Inflammatory macrophage treated with lipopolysaccharide for 1 hour (primary cell): ENCODE measurements around the gene DGCR8.

ENCODE experiments used
- DNase-seq, 2 donors: peaks; one replicate each; pipeline ENCODE4 v3.0.0-alpha.2; 2020 to 2022

DGCR8 gene

DNA sequence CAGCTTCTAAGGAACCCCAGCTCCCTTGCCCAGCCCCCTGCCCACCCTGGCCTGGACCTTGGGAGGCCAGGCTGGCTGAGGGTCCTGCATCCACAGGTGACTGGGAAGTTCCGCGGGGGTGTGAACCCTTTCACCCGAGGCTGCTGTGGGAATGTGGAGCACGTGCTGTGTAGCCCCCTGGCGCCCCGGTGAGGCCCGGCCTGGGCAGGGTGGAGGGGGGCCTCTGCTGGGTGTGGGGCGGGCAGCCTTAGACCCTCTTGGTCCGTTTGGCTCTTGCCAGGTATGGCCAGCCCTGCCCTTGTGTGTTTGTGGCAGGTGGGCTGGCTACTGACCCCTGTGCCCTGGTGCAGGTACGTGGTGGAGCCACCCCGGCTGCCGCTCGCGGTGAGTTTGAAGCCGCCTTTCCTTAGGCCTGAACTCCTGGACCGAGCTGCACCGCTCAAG lies 60.5 kb downstream of the DGCR8 start:
- no peak for DNase-seq

DNA sequence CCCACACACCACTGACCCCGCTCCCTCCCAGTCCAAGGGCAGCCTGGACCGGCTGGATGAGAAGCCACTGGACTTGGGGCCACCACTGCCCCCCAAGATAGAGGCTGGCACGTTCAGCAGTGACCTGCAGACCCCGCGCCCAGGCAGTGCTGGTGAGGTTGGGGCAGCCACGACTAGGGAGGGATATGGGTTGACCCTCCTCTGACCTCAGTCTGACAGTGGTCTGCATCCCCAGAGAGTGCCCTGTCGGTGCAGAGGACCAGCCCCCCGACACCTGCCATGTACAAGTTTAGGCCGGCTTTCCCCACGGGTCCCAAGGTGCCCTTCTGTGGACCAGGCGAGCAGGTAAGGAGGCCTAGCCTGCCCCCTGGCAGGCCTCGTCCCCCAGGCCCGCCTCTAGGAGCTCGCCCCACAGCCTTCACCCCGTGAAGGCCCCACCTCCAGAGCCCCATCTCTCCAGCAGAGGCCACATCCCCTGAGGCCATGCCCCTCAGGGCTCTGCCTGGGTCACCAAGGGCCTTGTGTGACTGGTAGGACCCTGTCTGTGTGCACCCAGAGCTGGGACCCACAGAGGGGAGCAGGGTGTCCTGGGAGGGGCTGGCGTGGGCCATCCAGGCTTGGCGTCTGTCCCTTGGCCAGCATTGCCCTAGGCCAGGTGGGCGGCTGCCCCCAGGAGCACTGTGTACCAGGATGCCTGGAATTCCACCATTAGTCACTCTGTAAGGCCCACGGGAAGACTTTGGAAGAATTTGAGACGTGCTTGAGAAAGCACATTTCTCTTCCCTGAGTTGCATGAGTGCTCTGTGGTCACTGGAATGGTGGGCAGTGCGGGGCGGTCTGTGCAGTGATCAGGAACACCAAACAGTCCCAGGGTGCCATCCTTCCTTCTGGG lies 61.4 kb downstream of the DGCR8 start:
- DNase-seq = no peak

DNA sequence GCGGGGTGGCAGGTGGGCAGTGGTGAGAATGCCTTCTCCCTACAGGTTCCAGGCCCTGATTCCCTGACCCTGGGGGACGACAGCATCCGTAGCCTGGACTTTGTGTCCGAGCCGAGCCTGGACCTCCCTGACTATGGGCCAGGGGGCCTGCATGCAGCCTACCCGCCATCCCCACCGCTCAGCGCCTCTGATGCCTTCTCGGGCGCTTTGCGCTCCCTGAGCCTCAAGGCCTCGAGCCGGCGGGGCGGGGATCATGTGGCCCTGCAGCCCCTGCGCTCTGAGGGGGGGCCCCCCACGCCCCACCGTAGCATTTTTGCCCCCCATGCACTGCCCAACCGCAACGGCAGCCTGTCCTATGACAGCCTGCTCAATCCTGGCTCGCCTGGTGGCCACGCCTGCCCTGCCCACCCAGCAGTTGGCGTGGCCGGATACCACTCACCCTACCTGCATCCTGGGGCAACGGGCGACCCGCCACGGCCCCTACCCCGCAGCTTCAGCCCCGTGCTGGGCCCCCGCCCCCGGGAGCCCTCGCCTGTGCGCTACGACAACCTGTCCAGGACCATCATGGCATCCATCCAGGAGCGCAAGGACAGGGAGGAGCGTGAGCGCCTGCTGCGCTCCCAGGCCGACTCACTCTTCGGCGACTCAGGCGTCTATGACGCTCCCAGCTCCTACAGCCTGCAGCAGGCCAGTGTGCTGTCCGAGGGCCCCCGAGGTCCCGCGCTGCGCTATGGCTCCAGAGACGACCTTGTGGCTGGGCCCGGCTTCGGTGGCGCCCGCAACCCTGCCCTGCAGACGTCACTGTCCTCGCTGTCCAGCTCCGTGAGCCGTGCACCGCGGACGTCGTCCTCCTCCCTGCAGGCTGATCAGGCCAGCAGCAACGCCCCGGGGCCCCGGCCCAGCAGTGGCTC lies 62.9 kb downstream of the DGCR8 start:
- DNase-seq = no peak

DNA sequence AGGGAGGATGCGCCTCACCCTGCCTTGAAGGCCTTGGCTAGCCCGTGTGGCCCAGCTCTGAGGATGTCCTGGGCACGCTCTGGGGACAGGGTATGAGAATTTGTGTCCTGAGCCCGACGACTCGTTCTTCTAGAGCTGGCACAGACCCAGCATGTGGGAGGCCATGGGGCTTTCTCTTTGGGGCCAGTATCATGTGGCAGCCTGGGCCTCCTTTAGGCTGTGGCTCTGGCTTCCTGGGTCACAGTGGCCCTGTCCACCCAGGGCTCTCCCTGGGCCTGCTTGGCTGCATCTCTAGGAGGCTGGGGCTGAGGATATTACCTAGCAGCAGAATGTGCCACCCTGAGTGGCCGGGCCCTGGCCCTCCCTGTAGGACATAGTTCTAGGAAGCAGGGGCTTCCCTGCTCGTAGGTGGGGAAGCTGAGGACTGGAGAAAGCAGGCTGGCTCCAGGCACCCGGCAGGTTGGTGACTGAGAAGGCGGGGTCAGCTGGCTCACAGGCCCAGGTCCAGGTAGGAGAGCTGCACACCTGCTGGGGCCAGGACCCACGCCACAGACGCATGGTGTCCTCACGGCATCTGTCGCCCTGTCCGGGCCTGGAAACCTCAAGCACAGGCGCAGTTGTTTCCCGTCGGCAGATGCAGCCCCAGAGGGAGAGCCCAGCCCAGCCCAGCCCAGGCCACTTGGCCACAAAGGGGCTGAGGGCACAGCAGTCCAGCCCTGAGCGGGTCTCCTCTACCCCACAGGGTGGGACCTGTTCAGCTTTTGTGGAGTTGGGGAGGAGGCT lies 64.0 kb downstream of the DGCR8 start:
- DNase-seq = peak in 1 of 2 donors; percentile 21

DNA sequence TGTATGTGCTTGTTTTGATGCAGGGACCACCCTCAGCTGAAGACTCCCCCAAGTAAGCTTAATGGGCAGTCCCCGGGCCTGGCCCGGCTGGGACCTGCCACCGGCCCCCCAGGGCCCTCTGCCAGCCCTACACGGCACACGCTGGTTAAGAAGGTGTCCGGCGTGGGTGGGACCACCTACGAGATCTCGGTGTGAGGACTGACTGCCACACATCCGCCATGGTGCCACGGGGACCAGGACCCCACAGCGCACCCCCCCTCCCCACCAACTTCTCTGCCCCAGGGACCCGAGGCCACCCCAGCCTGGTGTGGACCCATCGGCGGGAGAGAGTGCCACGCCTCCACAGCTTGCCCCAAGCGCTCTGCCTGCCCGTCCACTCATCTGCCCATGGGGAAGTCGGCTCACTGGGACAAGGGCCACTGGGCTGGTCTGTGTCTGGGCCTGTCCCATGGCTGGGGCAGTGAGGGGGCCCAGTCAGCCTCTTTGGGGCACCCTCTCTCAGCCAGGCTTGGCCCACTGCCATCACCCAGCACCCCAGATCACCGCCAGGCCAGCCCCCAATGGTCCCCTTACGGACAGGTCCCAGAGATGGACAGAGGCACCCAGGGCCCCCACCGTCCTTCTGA lies 65.3 kb downstream of the DGCR8 start:
- no peak for DNase-seq

GRCh38 chr22:20145832-20146223 lies 65.8 kb downstream of the DGCR8 start:
- no peak for DNase-seq

DNA sequence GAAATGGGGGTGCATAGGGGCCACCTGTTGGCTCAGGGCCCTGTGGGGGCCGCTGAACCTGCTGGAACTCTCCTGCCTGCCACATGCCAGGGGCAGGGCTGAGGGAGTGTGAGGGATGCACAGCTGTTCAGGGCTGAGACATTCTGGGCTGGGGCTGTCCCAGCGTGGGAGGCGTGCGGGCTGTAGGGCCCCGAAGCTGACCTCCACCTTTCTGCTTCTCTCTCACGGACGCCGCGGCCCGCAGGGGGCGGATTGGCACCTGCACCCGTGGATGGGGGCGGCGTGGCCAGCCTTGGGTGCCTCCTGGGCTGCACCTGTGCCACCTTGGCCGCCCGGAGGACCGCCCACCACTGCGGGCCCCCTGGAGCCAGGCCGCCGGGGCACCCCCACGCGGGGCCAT lies 66.7 kb downstream of the DGCR8 start:
- no peak for DNase-seq

GRCh38 chr22:20147237-20147988 lies 67.4 kb downstream of the DGCR8 start:
- DNase-seq = no peak

- DNase-seq = no peak
These were observed 68.4 kb downstream of the DGCR8 start for GRCh38 chr22:20148414-20148813.

GRCh38 chr22:20149257-20150250 lies 69.5 kb downstream of the DGCR8 start:
- no peak for DNase-seq

DNA sequence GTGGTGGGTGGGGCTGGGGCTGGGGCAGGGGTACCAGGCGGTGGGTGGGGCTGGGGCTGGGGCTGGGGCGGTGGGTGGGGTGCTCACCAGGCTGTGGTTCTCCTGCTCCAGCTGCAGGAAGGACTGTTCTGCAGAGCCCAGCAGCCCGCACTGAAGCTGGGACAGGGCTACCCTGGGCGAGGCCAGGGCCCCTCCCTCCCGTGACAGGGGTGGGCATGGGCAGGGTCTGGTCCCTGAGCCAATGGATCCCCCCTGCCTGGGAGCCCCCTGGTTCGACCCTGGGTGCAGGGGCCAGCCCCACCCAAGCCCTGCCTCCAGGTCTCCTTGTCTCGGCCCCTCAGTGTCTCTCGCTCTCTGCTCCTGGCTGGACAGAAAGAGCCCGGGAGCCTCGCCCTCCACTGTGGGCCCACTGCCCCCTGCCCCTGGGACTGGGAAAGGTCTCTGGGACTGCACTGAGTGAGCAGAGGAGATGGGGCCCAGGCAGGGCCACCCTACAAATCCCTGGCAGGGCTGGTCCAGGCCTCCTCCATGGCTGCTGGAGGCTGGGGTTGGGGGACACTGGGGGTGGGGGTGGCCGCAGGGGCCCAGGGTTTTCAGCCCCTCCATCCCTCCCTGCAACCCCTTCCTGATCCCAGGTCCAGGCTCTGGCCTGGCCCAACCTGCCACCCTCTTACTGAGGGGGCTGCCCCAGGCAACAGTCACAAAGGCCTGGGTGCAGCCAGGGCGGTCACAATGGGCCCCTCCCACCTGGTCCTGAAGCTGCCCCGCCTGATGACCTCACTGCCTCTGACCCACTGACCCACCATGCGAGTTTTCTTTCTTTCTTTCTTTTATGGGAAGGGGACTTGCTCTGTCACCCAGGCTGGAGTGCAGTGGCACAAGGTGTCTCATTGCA lies 70.6 kb downstream of the DGCR8 start, which contains the start of gene CCDC188:
CCDC188 (minus strand) TSS at position 675 of the 895 bp plus-strand sequence; CDS start at position 606, 69 bp downstream.
- DNase-seq = no peak

DNA sequence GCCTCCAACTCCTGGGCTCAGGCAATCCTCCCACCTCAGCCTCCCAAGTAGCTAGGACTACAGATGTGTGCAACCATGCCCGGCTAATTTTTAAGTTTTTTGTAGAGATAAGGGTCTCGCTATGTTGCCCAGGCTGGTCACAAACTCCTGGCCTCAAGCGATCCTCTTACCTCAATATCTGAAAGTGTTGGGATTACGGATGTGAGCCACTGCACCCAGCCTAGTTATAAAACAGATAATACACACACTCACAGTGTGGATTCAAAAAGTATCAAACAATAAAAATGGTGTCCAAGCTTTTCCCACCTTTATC lies 71.2 kb downstream of the DGCR8 start:
- DNase-seq = no peak

- no peak for DNase-seq
These were observed 72.4 kb downstream of the DGCR8 start for GRCh38 chr22:20152464-20152890.

DNA sequence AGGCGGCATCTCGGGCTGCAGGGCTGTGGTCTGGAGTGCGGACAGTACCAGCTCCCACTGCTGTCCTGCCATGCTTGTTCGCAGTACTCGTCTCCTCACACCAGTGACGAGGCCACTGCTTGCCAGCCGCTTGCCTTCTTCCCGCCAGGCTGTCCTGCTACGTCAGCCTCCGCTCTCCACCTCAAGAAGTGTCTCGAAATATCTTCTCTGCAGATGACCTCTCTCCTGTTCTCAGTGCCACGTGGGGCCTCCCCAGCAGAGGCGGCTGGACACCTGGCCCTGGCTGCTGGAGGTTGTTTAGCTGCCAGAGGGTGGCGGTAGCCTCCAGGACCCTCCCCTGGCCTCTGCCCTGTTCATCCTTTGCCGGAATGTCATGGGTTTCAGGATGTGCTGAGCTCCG lies 73.9 kb downstream of the DGCR8 start:
- DNase-seq = no peak

- no peak for DNase-seq
These were observed 74.7 kb downstream of the DGCR8 start for GRCh38 chr22:20154602-20155187.

GRCh38 chr22:20155330-20156041 lies 75.4 kb downstream of the DGCR8 start:
- DNase-seq = peak in 1 of 2 donors; percentile 30

DNA sequence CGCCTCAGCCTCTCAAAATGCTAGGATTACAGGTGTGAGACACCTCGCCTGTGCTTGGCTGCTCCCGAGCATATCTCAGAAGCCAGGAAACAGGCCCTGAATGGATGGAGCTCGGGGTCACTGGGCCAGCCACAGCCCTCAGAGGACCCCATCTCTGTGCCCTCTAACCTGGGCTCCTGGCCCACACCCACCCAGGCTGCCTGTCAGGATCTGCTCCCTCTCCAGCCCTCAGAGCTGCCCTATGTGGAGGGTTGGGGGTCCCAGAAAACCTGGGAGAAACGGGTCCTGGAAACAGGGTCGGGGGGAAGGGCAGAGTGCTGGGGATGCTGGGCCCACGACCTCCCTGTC lies 76.0 kb downstream of the DGCR8 start:
- DNase-seq = no peak
